Ascending aorta (tissue), 2 donors: ENCODE results near the gene TCN2. TPM values are rescaled to one million over a fixed set of nuclear protein-coding genes. Genes with fewer than 3 reads are reported as not detected.

Experiments
- DNase-seq, 2 donors: peaks; one replicate each; pipeline ENCODE4 v3.0.0-alpha.2; 2019; ENCODE audit warnings: low spot score in 2 of 2
- H3K27ac ChIP-seq, 2 donors: fragments of 200-600 bp; sonication (generic); one replicate each; pipeline ENCODE4 v1.5.1; 2016 to 2017; ENCODE audit warnings: mild to moderate bottlenecking in 1 of 2
- H3K27me3 ChIP-seq: fragments of 200-600 bp; sonication (generic); one replicate; pipeline ENCODE4 v1.5.1; 2017
- H3K36me3 ChIP-seq, 2 donors: fragments of 200-600 bp; sonication (generic); one replicate each; pipeline ENCODE4 v1.5.1; 2016
- H3K4me1 ChIP-seq, 2 donors: fragments of 200-600 bp; sonication (generic); one replicate each; pipeline ENCODE4 v1.5.1; 2016 to 2017; ENCODE audit warnings: mild to moderate bottlenecking in 1 of 2
- H3K4me3 ChIP-seq, 2 donors: fragments of 200-600 bp; sonication (generic); one replicate each; pipeline ENCODE4 v1.5.1; 2016 to 2017; ENCODE audit warnings: mild to moderate bottlenecking in 1 of 2
- H3K9me3 ChIP-seq, 2 donors: fragments of 200-600 bp; sonication (generic); one replicate each; pipeline ENCODE4 v1.5.1; 2016
- intact Hi-C: fragments of 100-400 bp; cut with DNase I; formaldehyde crosslinking; loops from one replicate; pipeline ENCODE4 v1.15.1; 2023
- total RNA-seq: library from RNA; depleted of rRNA; stranded (reverse); fragments of >200 nt; gene quantifications from one replicate; pipeline ENCODE4 v1.1.0, GENCODE V29; 2016
- TF ChIP-seq, protein P1 (sequence below), 3 experiments: fragments of 200-600 bp in 2 of 3; fragments of 450-650 bp in 1 of 3; sonication (generic) in 2 of 3; IDR thresholded peaks; one replicate each; pipeline ENCODE4 v1.5.1; 2016 to 2019; ENCODE audit warnings: antibody characterized with exemption in 3 of 3, mild to moderate bottlenecking in 1 of 3, moderate library complexity in 1 of 3

The TCN2 gene
- total RNA-seq, 1 donor from 2014 or later, result 56.8 TPM

GRCh38 chr22:30640839-30641430, 34.0 kb downstream of the TCN2 start:
- H3K36me3 ChIP-seq, result no peaks in the 10 kb centered on the region
- no peak for DNase-seq
- no peaks in the 10 kb centered on the region for H3K9me3 ChIP-seq
- H3K4me3 ChIP-seq, result no peak overlapping the region
- peaks cover 16 to 20% of the 10 kb centered on the region in 2 donors for H3K4me1 ChIP-seq
- TF ChIP-seq, protein P1, sequence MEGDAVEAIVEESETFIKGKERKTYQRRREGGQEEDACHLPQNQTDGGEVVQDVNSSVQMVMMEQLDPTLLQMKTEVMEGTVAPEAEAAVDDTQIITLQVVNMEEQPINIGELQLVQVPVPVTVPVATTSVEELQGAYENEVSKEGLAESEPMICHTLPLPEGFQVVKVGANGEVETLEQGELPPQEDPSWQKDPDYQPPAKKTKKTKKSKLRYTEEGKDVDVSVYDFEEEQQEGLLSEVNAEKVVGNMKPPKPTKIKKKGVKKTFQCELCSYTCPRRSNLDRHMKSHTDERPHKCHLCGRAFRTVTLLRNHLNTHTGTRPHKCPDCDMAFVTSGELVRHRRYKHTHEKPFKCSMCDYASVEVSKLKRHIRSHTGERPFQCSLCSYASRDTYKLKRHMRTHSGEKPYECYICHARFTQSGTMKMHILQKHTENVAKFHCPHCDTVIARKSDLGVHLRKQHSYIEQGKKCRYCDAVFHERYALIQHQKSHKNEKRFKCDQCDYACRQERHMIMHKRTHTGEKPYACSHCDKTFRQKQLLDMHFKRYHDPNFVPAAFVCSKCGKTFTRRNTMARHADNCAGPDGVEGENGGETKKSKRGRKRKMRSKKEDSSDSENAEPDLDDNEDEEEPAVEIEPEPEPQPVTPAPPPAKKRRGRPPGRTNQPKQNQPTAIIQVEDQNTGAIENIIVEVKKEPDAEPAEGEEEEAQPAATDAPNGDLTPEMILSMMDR (IDR thresholded peaks at IDR 0.05), result no peak
- H3K27ac ChIP-seq, result no peak overlapping the region
- H3K27me3 ChIP-seq, result no peaks in the 10 kb centered on the region
- intact Hi-C loops, result no loop called here

DNA sequence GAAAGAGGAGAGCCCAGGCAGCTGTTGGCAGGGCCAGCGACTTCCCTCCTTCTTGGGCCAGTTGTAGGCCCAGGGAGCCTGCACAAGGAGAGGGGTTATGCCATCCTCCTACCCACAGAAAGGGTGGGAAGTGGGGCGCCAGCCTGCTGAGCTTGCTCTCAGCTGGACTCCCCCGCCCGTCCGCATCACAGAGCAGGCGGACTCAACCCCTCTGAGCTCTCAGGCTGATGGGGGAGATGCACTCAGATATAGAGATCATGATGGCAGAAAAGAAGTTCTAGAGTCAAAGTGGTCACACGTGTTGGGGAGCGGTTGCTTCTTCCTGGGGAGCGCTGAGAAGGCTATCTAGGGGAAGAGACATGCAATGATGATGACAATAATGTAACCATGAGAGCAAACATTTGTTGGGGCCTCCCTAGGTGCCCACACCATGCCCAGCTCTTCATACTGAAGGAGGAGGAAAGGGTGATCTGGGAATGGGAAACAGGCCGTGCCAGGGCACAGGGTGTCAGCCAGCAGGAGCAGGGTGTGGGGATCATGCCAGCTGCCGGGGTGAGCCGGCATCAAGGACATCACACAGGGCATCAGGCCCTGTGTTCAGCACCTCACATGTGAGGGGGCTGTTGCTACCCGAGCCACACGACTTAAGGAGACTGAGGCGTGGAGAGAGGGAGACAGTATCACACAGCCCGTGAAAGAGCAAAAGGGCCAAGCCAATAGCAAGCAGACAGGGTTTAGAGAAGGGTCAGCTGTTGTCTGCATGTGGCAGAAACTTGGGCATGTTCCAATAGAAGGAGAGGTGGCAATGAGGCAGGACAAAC, 36.3 kb downstream of the TCN2 start:
- Histone ChIP-seq H3K9me3 (no peaks in the 10 kb centered on the region), H3K4me3 (no peak overlapping the region), H3K4me1 (no peaks in the 10 kb centered on the region), H3K27ac (no peak overlapping the region), H3K36me3 (peaks cover 0 to 6% of the 10 kb centered on the region in 2 donors), H3K27me3 (no peaks in the 10 kb centered on the region)
- TF ChIP-seq, protein P1 (IDR thresholded peaks at IDR 0.05), result no peak
- DNase-seq, result no peak
- intact Hi-C loops, result no loop called here

- peaks cover 0 to 6% of the 10 kb centered on the region in 2 donors for H3K36me3 ChIP-seq
- intact Hi-C loops, result no loop called here
- no peaks in the 10 kb centered on the region for H3K9me3 ChIP-seq
- no peaks in the 10 kb centered on the region for H3K27me3 ChIP-seq
- no peak overlapping the region for H3K4me3 ChIP-seq
- TF ChIP-seq, protein P1 (IDR thresholded peaks at IDR 0.05), result no peak
- H3K27ac ChIP-seq, result no peak overlapping the region
- H3K4me1 ChIP-seq, result no peaks in the 10 kb centered on the region
- DNase-seq, result no peak
Measured at GRCh38 chr22:30646518-30647160, 39.7 kb downstream of the TCN2 start.

GRCh38 chr22:30647536-30647935, 40.6 kb downstream of the TCN2 start:
- H3K27ac ChIP-seq, result no peak overlapping the region
- TF ChIP-seq, protein P1 (IDR thresholded peaks at IDR 0.05), result no peak
- no peaks in the 10 kb centered on the region for H3K27me3 ChIP-seq
- no peak for DNase-seq
- no peak overlapping the region for H3K4me3 ChIP-seq
- intact Hi-C loops, result no loop called here
- peaks cover 0 to 6% of the 10 kb centered on the region in 2 donors for H3K36me3 ChIP-seq
- H3K9me3 ChIP-seq, result no peaks in the 10 kb centered on the region
- H3K4me1 ChIP-seq, result no peaks in the 10 kb centered on the region

DNA sequence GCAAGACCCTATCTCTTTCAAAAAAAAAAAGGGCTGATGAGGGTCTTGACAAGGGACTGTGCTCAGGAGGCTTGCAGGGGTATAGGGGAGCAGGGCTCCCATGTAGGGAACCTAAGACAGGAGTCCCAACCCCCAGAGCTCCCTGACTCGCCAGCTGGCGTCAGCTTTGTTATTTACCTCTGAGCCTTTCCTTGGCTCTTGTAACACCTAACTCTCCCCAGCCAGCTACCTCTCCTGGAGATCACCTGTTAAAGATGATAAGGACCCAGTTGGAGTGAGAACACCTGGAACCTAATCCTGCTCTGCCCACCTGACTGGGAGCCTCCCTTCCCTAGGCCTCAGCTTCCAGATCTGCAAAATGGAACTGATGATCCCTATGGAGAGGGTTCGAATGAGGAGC, 41.9 kb downstream of the TCN2 start:
- H3K9me3 ChIP-seq, result no peaks in the 10 kb centered on the region
- DNase-seq, result no peak
- H3K27me3 ChIP-seq, result no peaks in the 10 kb centered on the region
- H3K27ac ChIP-seq, result peak overlapping the region in 1 of 2 donors; percentile 34
- no peak overlapping the region for H3K4me3 ChIP-seq
- H3K36me3 ChIP-seq, result peaks cover 0 to 6% of the 10 kb centered on the region in 2 donors
- TF ChIP-seq, protein P1 (IDR thresholded peaks at IDR 0.05), result no peak
- H3K4me1 ChIP-seq, result no peaks in the 10 kb centered on the region
- intact Hi-C loops, result no loop called here
